ENCODE data around the gene MOGAT3. TPM values are rescaled to one million over a fixed set of nuclear protein-coding genes. Genes with fewer than 3 reads are reported as not detected.

The MOGAT3 gene, protein sequence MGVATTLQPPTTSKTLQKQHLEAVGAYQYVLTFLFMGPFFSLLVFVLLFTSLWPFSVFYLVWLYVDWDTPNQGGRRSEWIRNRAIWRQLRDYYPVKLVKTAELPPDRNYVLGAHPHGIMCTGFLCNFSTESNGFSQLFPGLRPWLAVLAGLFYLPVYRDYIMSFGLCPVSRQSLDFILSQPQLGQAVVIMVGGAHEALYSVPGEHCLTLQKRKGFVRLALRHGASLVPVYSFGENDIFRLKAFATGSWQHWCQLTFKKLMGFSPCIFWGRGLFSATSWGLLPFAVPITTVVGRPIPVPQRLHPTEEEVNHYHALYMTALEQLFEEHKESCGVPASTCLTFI
- not detected for polyA plus RNA-seq (2013)

DNA sequence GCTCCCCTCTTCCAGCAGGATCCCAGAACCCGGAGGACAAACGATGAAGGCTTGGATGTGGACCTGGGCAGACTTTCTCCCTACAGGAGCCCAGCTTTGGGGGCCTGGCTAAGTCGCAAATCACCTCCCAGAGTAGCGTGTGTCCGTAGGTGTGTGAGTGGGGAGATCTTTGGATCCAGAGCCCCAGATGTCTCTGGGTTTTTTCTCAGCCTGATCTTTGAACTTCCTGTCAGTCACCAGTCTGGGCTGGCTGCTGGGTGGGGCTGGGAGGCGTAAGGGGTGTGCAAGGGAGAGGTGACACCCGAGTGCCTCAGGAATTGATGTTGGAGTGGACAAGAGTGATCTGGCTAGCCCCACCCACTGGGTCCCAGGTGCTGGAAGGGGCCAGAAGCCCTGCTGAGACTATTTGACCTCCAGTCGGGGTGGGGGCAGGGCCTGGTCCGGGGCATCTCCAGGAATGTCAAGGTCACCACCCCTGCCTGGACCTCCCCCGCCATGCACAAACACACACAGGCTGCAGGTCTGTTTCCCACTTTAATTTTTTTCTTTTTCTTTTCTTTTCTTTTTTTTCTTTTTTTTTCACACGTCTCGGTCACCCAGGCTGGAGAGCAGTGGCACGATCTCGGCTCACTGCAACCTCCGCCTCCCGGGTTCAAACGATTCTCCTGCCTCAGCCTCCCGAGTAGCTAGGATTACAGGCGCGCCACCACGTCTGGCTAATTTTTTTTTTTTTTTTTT is at the start of gene MOGAT3:
TSS of gene MOGAT3 (minus strand) at position 175 of the 738 bp plus-strand sequence. CDS start 182 bp downstream, outside the sequence.
- H3K9me3 ChIP-seq (ENCODE audit: control extremely low read depth in 1 of 5, control insufficient read depth in 4 of 5, insufficient read depth in 2 of 5, low read depth in 1 of 5, low read length in 4 of 5), result no peaks in the 10 kb centered on the region
- ChIA-PET CTCF (interaction anchor here (1.0 to 1.3 kb wide), 2 partner anchors 13 to 82 kb away, joined by 3 to 4 read pairs; no protein-coding TSS in a partner anchor), POLR2A (interaction anchor here (0.7 kb wide), 1 partner anchor 198 kb away, joined by 4 read pairs; no protein-coding TSS in a partner anchor)
- H3K36me3 ChIP-seq (ENCODE audit: control insufficient read depth in 4 of 4, insufficient read depth in 4 of 4, low read length in 3 of 4), result peaks cover 0 to 4% (median 2%) of the 10 kb centered on the region in 4 experiments
- no peak for DNase-seq
- peak within 1 kb of the TSS in 4 of 7 experiments; percentile 29 to 60 (median 40) for H3K4me3 ChIP-seq (ENCODE audit: control insufficient read depth in 1 of 7, extremely low read depth in 1 of 7, insufficient read depth in 4 of 7, low read depth in 2 of 7, low read length in 6 of 7)
- H3K4me1 ChIP-seq (ENCODE audit: control extremely low read depth in 1 of 4, control insufficient read depth in 4 of 4, insufficient read depth in 4 of 4, low read length in 3 of 4), result peaks cover 0 to 8% (median 6%) of the 10 kb centered on the region in 4 experiments
- 39% methylated on average over 13 of the region's 21 CpGs for WGBS (ENCODE audit: insufficient coverage)
- H3K27ac ChIP-seq (ENCODE audit: insufficient read depth in 1 of 2, low read depth in 1 of 2, low read length in 2 of 2, poor library complexity in 1 of 2, severe bottlenecking in 2 of 2), result no peak within 1 kb of the TSS
- peaks cover 0 to 64% (median 22%) of the 10 kb centered on the region in 5 experiments for H3K27me3 ChIP-seq (replicated peaks in 2 of 5; ENCODE audit: control insufficient read depth in 4 of 5, insufficient read depth in 5 of 5, low read length in 4 of 5)

DNA sequence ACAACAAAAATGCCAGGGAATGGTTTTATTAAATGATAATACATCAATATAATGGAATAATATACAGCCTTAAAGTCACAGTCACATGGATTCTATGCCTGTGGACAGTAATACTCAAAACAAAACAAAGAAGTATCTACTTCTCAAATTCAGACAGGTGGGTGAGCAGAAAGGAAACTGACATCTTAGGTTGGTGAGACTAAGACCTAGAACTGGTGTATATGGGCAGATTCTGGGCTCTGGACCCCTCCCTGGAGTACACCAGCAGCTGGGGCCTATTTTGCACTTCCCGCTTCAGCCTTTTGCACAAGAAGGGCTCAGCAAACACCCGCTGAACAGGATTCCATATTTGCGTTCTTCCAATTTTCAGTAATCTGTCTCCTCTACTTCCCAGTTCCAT is 49.5 kb upstream of the MOGAT3 start:
- Histone ChIP-seq H3K36me3 (ENCODE audit: control insufficient read depth in 4 of 4, insufficient read depth in 4 of 4, low read length in 3 of 4) (peaks cover 4 to 24% (median 10%) of the 10 kb centered on the region in 4 experiments), H3K9me3 (ENCODE audit: control extremely low read depth in 1 of 5, control insufficient read depth in 4 of 5, insufficient read depth in 2 of 5, low read depth in 1 of 5, low read length in 4 of 5) (no peaks in the 10 kb centered on the region), H3K4me3 (ENCODE audit: control insufficient read depth in 1 of 7, extremely low read depth in 1 of 7, insufficient read depth in 4 of 7, low read depth in 2 of 7, low read length in 6 of 7) (peak overlapping the region in 2 of 7 experiments; percentile 16 to 32), H3K4me1 (ENCODE audit: control extremely low read depth in 1 of 4, control insufficient read depth in 4 of 4, insufficient read depth in 4 of 4, low read length in 3 of 4) (peaks cover 6 to 24% (median 13%) of the 10 kb centered on the region in 4 experiments), H3K27me3 (replicated peaks in 2 of 5; ENCODE audit: control insufficient read depth in 4 of 5, insufficient read depth in 5 of 5, low read length in 4 of 5) (no peaks in the 10 kb centered on the region), H3K27ac (ENCODE audit: insufficient read depth in 1 of 2, low read depth in 1 of 2, low read length in 2 of 2, poor library complexity in 1 of 2, severe bottlenecking in 2 of 2) (no peak overlapping the region)
- DNase-seq, result no peak
- WGBS (ENCODE audit: insufficient coverage), result 94% methylated on average over 3 of the region's 3 CpGs
- POLR2A ChIA-PET, result no interaction called here
- CTCF ChIA-PET, result interaction anchor here (1.7 kb wide), 1 partner anchor 33 kb away, joined by 7 read pairs; the partner anchor contains the start of genes PLOD3 and ZNHIT1

DNA sequence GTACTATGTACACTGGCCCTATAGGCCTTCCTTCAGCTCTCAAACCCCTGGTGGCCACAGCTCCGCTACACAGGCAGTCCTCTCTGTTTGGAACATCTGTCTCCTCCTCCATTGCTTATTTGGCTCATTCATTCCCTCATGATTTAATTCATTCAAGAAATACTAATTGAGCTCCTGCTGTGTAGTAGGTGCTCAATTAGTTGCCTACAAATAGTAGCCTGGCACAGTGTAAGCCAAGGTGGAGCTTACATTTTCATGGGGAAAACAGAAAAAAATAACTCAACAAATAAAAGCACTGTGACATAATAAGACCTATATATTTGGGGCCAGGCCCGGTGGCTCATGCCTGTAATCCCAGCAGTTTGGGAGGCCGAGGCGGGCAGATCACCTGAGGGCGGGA is 47.4 kb upstream of the MOGAT3 start:
- ChIA-PET POLR2A (interaction anchor here (1.2 kb wide), 1 partner anchor 11 kb away, joined by 6 read pairs; the partner anchor contains the start of gene CLDN15), CTCF (interaction anchor here (0.8 to 2.6 kb wide), 3 partner anchors 9 to 35 kb away, joined by 3 to 13 read pairs (median 4); no protein-coding TSS in a partner anchor)
- H3K27ac ChIP-seq (ENCODE audit: insufficient read depth in 1 of 2, low read depth in 1 of 2, low read length in 2 of 2, poor library complexity in 1 of 2, severe bottlenecking in 2 of 2), result no peak overlapping the region
- peaks cover 6 to 41% (median 26%) of the 10 kb centered on the region in 4 experiments for H3K4me1 ChIP-seq (ENCODE audit: control extremely low read depth in 1 of 4, control insufficient read depth in 4 of 4, insufficient read depth in 4 of 4, low read length in 3 of 4)
- WGBS (ENCODE audit: insufficient coverage), result 87% methylated on average over 2 of the region's 5 CpGs
- no peaks in the 10 kb centered on the region for H3K9me3 ChIP-seq (ENCODE audit: control extremely low read depth in 1 of 5, control insufficient read depth in 4 of 5, insufficient read depth in 2 of 5, low read depth in 1 of 5, low read length in 4 of 5)
- peaks cover 4 to 24% (median 10%) of the 10 kb centered on the region in 4 experiments for H3K36me3 ChIP-seq (ENCODE audit: control insufficient read depth in 4 of 4, insufficient read depth in 4 of 4, low read length in 3 of 4)
- DNase-seq, result no peak
- H3K27me3 ChIP-seq (replicated peaks in 2 of 5; ENCODE audit: control insufficient read depth in 4 of 5, insufficient read depth in 5 of 5, low read length in 4 of 5), result no peaks in the 10 kb centered on the region
- H3K4me3 ChIP-seq (ENCODE audit: control insufficient read depth in 1 of 7, extremely low read depth in 1 of 7, insufficient read depth in 4 of 7, low read depth in 2 of 7, low read length in 6 of 7), result no peak overlapping the region

DNA sequence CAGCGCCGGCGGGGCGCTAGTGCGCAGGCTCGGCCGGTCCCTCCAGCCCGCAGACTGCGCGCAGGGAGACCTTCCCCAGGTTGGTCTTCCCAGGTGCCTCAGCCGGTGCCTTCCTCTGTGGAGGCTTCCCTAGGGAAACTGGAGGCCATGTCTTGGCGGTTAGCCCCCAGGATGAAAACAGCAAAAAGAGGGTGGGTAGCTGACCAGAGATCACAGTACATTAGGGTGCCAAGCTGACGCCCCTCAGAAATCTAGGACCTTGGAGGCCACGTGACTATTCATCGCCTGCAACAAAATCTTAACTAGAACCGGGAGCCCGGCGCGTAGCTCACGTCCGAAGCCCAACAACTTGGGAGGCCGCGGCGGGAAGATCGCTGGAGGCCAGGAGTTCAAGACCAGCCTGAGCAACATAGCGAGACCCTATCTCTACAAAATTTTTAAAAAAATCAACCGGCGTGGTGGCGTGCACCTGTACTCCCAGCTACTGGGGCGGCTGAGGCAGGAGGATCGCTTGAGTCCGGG is 44.4 kb upstream of the MOGAT3 start:
- H3K4me1 ChIP-seq (ENCODE audit: control extremely low read depth in 1 of 4, control insufficient read depth in 4 of 4, insufficient read depth in 4 of 4, low read length in 3 of 4), result peaks cover 0 to 46% (median 40%) of the 10 kb centered on the region in 4 experiments
- peak overlapping the region in 1 of 2 experiments; percentile 90 for H3K27ac ChIP-seq (ENCODE audit: insufficient read depth in 1 of 2, low read depth in 1 of 2, low read length in 2 of 2, poor library complexity in 1 of 2, severe bottlenecking in 2 of 2)
- ChIA-PET CTCF (interaction anchor here (0.8 to 4.7 kb wide), 10 partner anchors 9 to 1042 kb away, joined by 3 to 57 read pairs (median 4); partner anchors contain the start of genes PLOD3 and ZNHIT1), POLR2A (interaction anchor here (2.7 kb wide), 1 partner anchor 27 kb away, joined by 12 read pairs; the partner anchor contains the start of genes PLOD3 and ZNHIT1)
- H3K9me3 ChIP-seq (ENCODE audit: control extremely low read depth in 1 of 5, control insufficient read depth in 4 of 5, insufficient read depth in 2 of 5, low read depth in 1 of 5, low read length in 4 of 5), result no peaks in the 10 kb centered on the region
- H3K27me3 ChIP-seq (replicated peaks in 2 of 5; ENCODE audit: control insufficient read depth in 4 of 5, insufficient read depth in 5 of 5, low read length in 4 of 5), result no peaks in the 10 kb centered on the region
- WGBS (ENCODE audit: insufficient coverage), result 33% methylated on average over 30 of the region's 32 CpGs
- DNase-seq, result no peak
- peaks cover 4 to 28% (median 10%) of the 10 kb centered on the region in 4 experiments for H3K36me3 ChIP-seq (ENCODE audit: control insufficient read depth in 4 of 4, insufficient read depth in 4 of 4, low read length in 3 of 4)
- H3K4me3 ChIP-seq (ENCODE audit: control insufficient read depth in 1 of 7, extremely low read depth in 1 of 7, insufficient read depth in 4 of 7, low read depth in 2 of 7, low read length in 6 of 7), result peak overlapping the region; percentile 79 to 97 (median 92)

DNA sequence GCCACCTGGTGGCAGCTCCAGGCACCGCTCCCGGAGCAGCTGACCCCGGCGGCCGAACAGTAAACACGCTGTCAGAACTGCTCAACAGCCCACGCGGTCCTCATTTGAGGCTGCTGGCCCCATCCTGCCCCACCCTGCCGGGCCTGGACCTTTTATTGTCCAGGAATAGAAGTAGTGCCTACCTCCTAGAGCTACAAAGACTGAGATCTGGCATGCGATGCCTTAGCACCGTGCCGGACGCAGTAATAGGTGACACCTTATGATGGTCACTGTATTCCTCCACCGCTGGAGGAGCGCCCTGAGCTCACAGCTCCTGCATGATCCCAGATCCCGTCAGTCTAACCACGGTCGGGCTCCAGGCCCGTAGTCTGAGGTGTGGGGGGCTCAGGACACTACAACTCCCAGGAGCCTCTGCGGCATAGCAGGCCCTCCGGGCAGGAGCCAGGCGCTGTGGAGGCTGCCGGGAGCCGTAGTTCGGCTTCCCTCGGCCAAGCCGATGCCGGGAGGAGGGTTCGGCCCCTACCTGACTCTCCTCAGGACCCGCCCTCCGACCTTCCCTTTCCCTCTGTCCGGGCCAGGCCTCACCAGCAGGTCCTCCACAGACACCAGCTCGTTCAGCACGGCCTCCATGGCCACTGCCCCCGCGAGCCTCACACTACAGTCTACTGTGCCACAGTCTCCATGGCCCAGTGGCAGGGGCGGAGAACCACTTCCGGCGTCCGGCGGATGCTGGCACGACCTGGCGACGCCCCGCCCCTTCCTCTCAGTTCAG is 43.7 kb upstream of the MOGAT3 start, which contains the start of gene FIS1:
TSS of gene FIS1 (minus strand) at position 707 of the 772 bp plus-strand sequence. CDS start at position 630, 77 bp downstream.
- ChIA-PET CTCF (interaction anchor here (0.6 to 4.7 kb wide), 22 partner anchors 10 to 1043 kb away, joined by 3 to 57 read pairs (median 3); partner anchors contain the start of genes PLOD3 and ZNHIT1), POLR2A (interaction anchor here (0.6 to 2.7 kb wide), 3 partner anchors 27 to 688 kb away, joined by 3 to 12 read pairs (median 3); partner anchors contain the start of genes PLOD3 and ZNHIT1)
- Histone ChIP-seq H3K27me3 (replicated peaks in 2 of 5; ENCODE audit: control insufficient read depth in 4 of 5, insufficient read depth in 5 of 5, low read length in 4 of 5) (no peaks in the 10 kb centered on the region), H3K27ac (ENCODE audit: insufficient read depth in 1 of 2, low read depth in 1 of 2, low read length in 2 of 2, poor library complexity in 1 of 2, severe bottlenecking in 2 of 2) (peak within 1 kb of the TSS; percentile 79 to 90), H3K36me3 (ENCODE audit: control insufficient read depth in 4 of 4, insufficient read depth in 4 of 4, low read length in 3 of 4) (peaks cover 4 to 35% (median 9%) of the 10 kb centered on the region in 4 experiments), H3K4me1 (ENCODE audit: control extremely low read depth in 1 of 4, control insufficient read depth in 4 of 4, insufficient read depth in 4 of 4, low read length in 3 of 4) (peaks cover 0 to 52% (median 46%) of the 10 kb centered on the region in 4 experiments), H3K4me3 (ENCODE audit: control insufficient read depth in 1 of 7, extremely low read depth in 1 of 7, insufficient read depth in 4 of 7, low read depth in 2 of 7, low read length in 6 of 7) (peak within 1 kb of the TSS; percentile 79 to 97 (median 92)), H3K9me3 (ENCODE audit: control extremely low read depth in 1 of 5, control insufficient read depth in 4 of 5, insufficient read depth in 2 of 5, low read depth in 1 of 5, low read length in 4 of 5) (no peaks in the 10 kb centered on the region)
- DNase-seq, result peak; percentile 89 to 94 (median 92)
- WGBS (ENCODE audit: insufficient coverage), result under 1% methylated on average over 37 of the region's 45 CpGs

Measured in common myeloid progenitor, CD34-positive (primary cell).